NB4 (cell line): ENCODE results near the gene NAXE.

Source experiments
- POLR2A ChIP-seq: IDR thresholded peaks from 2 replicates; pipeline ENCODE4 v1.6.1; 2011; ENCODE audit warnings: mild to moderate bottlenecking; ENCODE audit not compliant: insufficient read length; ENCODE audit errors: extremely low read depth
- TF ChIP-seq, protein P1 (sequence below): IDR thresholded peaks from one replicate; pipeline ENCODE4 v1.5.1; 2012; ENCODE audit warnings: low read depth, low read length
- TF ChIP-seq, protein P2 (sequence below): IDR thresholded peaks from 2 replicates; pipeline ENCODE4 v1.6.1; 2011; ENCODE audit warnings: low read depth, low read length

DNA sequence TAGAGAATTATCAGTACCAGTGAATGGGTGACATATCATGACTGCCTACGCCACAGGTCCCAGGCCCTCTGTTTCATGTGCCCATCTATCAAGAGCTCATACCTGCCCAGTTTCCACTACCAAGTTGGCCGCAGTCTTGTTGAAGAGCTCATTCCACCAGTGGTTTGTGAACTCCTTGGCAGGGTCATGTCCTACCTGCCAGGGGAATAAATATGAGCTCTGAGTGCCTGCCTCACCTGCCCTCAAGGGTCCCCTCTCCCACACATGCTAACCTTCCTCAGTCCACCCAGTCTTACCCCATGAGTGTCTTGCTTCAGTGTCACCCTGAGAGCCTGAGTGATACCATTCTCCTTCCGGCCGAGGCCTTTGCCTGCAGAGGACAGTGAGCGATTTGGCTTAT lies 6.5 kb downstream of the NAXE start:
- TF ChIP-seq, protein P1, sequence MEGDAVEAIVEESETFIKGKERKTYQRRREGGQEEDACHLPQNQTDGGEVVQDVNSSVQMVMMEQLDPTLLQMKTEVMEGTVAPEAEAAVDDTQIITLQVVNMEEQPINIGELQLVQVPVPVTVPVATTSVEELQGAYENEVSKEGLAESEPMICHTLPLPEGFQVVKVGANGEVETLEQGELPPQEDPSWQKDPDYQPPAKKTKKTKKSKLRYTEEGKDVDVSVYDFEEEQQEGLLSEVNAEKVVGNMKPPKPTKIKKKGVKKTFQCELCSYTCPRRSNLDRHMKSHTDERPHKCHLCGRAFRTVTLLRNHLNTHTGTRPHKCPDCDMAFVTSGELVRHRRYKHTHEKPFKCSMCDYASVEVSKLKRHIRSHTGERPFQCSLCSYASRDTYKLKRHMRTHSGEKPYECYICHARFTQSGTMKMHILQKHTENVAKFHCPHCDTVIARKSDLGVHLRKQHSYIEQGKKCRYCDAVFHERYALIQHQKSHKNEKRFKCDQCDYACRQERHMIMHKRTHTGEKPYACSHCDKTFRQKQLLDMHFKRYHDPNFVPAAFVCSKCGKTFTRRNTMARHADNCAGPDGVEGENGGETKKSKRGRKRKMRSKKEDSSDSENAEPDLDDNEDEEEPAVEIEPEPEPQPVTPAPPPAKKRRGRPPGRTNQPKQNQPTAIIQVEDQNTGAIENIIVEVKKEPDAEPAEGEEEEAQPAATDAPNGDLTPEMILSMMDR, result no peak
- no peak for TF ChIP-seq POLR2A
- TF ChIP-seq, protein P2, sequence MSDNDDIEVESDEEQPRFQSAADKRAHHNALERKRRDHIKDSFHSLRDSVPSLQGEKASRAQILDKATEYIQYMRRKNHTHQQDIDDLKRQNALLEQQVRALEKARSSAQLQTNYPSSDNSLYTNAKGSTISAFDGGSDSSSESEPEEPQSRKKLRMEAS, result no peak
